HCT116 (cell line): ENCODE results near the gene EFCAB8. TPM values are rescaled to one million over a fixed set of nuclear protein-coding genes. Genes with fewer than 3 reads are reported as not detected.

Source experiments
- ATAC-seq: fragments of 200-7000 bp; cut with Tn5 transposase; 2 replicates; pipeline ENCODE4 v1.9.1; 2020; ENCODE audit warnings: mild to moderate bottlenecking, moderate library complexity
- BruUV-seq: library from RNA; stranded (reverse); fragments of 400-500 nt; replicated peaks from 2 replicates; lab custom pipeline; 2021; lab: Mats Ljungman, UMichigan
- CTCF ChIA-PET: fragments of 300-600 bp; sonication (Branson Sonifier 250); formaldehyde crosslinking; loops from one replicate; lab custom pipeline; 2021; ENCODE audit warnings: antibody characterized with exemption; lab: Charles Lee
- POLR2A ChIA-PET: fragments of 300-600, 350-600 bp; sonication (Branson Sonifier 250); formaldehyde crosslinking; loops from one replicate; lab custom pipeline; 2021; ENCODE audit warnings: antibody characterized with exemption; lab: Charles Lee
- RAD21 ChIA-PET, 2 experiments: fragments of 300-600 bp; sonication (Branson Sonifier 250); formaldehyde crosslinking; loops; one replicate each; lab custom pipeline; 2023; ENCODE audit warnings: low total read pairs in 2 of 2; ENCODE audit not compliant: uncharacterized antibody in 2 of 2, unreplicated experiment in 2 of 2, low non-redundant PET in 1 of 2; lab: Charles Lee
- DNase-seq: peaks from one replicate; pipeline ENCODE4 v3.0.0-alpha.2; 2010; ENCODE audit warnings: low read depth, low spot score
- H2AFZ ChIP-seq: fragments of 200-600 bp; shearing (Covaris generic), sonication (generic); 2 replicates; pipeline ENCODE4 v1.6.1; 2017; ENCODE audit warnings: low read depth, mixed run types, mixed read lengths, antibody characterized with exemption, low read length; ENCODE audit not compliant: poor library complexity, severe bottlenecking
- H3K27ac ChIP-seq: 2 replicates; pipeline ENCODE4 v1.5.1; 2012; ENCODE audit warnings: low read depth, low read length
- H3K27me3 ChIP-seq: fragments of 200-600 bp; sonication (generic); 2 replicates; pipeline ENCODE4 v1.6.1; 2016; ENCODE audit warnings: mixed run types, low read length, mixed read lengths; ENCODE audit not compliant: insufficient read depth
- H3K36me3 ChIP-seq, 2 experiments: fragments of 200-500 bp in 1 of 2; fragments of 200-600 bp in 1 of 2; sonication (Bioruptor generic) in 1 of 2; sonication (generic) in 1 of 2; 2 replicates each; pipeline versions ENCODE4 v1.5.1 to v1.6.1; 2014 to 2016; ENCODE audit warnings: low read length in 2 of 2, inconsistent platforms in 1 of 2, mixed read lengths in 1 of 2, mixed run types in 1 of 2; ENCODE audit not compliant: insufficient read depth in 2 of 2, control insufficient read depth in 1 of 2
- H3K4me1 ChIP-seq, 2 experiments: fragments of 200-600 bp in 1 of 2; sonication (generic) in 1 of 2; 2 replicates each; pipeline versions ENCODE4 v1.5.1 to v1.6.1; 2012 to 2017; ENCODE audit warnings: low read length in 2 of 2, inconsistent platforms in 1 of 2, mild to moderate bottlenecking in 1 of 2, mixed read lengths in 1 of 2, mixed run types in 1 of 2, moderate library complexity in 1 of 2; ENCODE audit not compliant: insufficient read depth in 2 of 2, control insufficient read depth in 1 of 2
- H3K4me2 ChIP-seq: fragments of 200-600 bp; sonication (generic); 2 replicates; pipeline ENCODE4 v1.6.1; 2017; ENCODE audit warnings: mixed run types, low read length, mixed read lengths
- H3K4me3 ChIP-seq, 2 experiments: fragments of 200-600 bp in 1 of 2; sonication (generic) in 1 of 2; replicated peaks in 1 of 2; 2 replicates each; pipeline ENCODE4 v1.5.1; 2011 to 2016; ENCODE audit warnings: low read length in 2 of 2, control low read depth in 1 of 2, low read depth in 1 of 2, mild to moderate bottlenecking in 1 of 2, mixed read lengths in 1 of 2, mixed run types in 1 of 2
- H3K79me2 ChIP-seq: fragments of 200-600 bp; sonication (generic); 2 replicates; pipeline ENCODE4 v1.6.1; 2017; ENCODE audit warnings: mild to moderate bottlenecking, mixed run types, low read length, moderate library complexity, mixed read lengths; ENCODE audit not compliant: insufficient read depth
- H3K9ac ChIP-seq: fragments of 200-600 bp; sonication (generic); 2 replicates; pipeline ENCODE4 v1.6.1; 2016; ENCODE audit warnings: low read length, mixed read lengths
- H3K9me2 ChIP-seq: fragments of 200-600 bp; sonication (generic), shearing (Covaris generic); 2 replicates; pipeline ENCODE4 v1.6.1; 2017; ENCODE audit warnings: mixed run types, mild to moderate bottlenecking, moderate library complexity; ENCODE audit not compliant: insufficient read depth
- H3K9me3 ChIP-seq, 2 experiments: fragments of 200-500 bp in 1 of 2; fragments of 200-600 bp in 1 of 2; sonication (Bioruptor generic) in 1 of 2; sonication (generic) in 1 of 2; 2 replicates each; pipeline ENCODE4 v1.6.1; 2014 to 2017; ENCODE audit warnings: low read length in 2 of 2, mixed read lengths in 2 of 2, inconsistent platforms in 1 of 2, low read depth in 1 of 2, mild to moderate bottlenecking in 1 of 2, mixed run types in 1 of 2, moderate library complexity in 1 of 2; ENCODE audit not compliant: control insufficient read depth in 1 of 2, insufficient read depth in 1 of 2
- H4K20me1 ChIP-seq: fragments of 200-600 bp; sonication (generic), shearing (Covaris generic); 2 replicates; pipeline ENCODE4 v1.6.1; 2017; ENCODE audit warnings: mixed run types, mild to moderate bottlenecking, moderate library complexity; ENCODE audit not compliant: insufficient read depth
- EGR1 ChIP-seq: IDR thresholded peaks from 2 replicates; pipeline ENCODE4 v1.6.1; 2012; ENCODE audit warnings: low read depth
- EZH2 ChIP-seq: fragments of 200-600 bp; sonication (generic); IDR thresholded peaks from 2 replicates; pipeline ENCODE4 v1.6.1; 2017; ENCODE audit warnings: antibody characterized with exemption, mixed run types
- MAX ChIP-seq: IDR thresholded peaks from 2 replicates; pipeline ENCODE4 v1.6.1; 2012
- POLR2A ChIP-seq: IDR thresholded peaks from 2 replicates; pipeline ENCODE4 v1.7.0; 2011; ENCODE audit warnings: borderline replicate concordance; ENCODE audit not compliant: insufficient read depth, insufficient read length; ENCODE audit errors: extremely low read depth
- RAD21 ChIP-seq: IDR thresholded peaks from 2 replicates; pipeline ENCODE4 v1.6.1; 2012; ENCODE audit warnings: low read depth, mild to moderate bottlenecking
- REST ChIP-seq: IDR thresholded peaks from 2 replicates; pipeline ENCODE4 v1.6.1; 2012; ENCODE audit warnings: low read depth
- SIN3A ChIP-seq: IDR thresholded peaks from 2 replicates; pipeline ENCODE4 v1.6.1; 2012; ENCODE audit warnings: low read depth
- SRF ChIP-seq: IDR thresholded peaks from 2 replicates; pipeline ENCODE4 v1.6.1; 2012; ENCODE audit warnings: low read depth
- TCF7L2 ChIP-seq: IDR thresholded peaks from 2 replicates; pipeline ENCODE4 v1.7.0; 2011; ENCODE audit warnings: borderline replicate concordance, inconsistent platforms; ENCODE audit not compliant: insufficient read depth, insufficient read length; ENCODE audit errors: extremely low read depth
- YY1 ChIP-seq: IDR thresholded peaks from 2 replicates; pipeline ENCODE4 v1.6.1; 2011; ENCODE audit warnings: low read length, low read depth, moderate library complexity, mild to moderate bottlenecking; ENCODE audit not compliant: insufficient replicate concordance; ENCODE audit errors: extremely low read depth
- ZBTB33 ChIP-seq: IDR thresholded peaks from 2 replicates; pipeline ENCODE4 v1.6.1; 2011; ENCODE audit warnings: mild to moderate bottlenecking, low read length, moderate library complexity; ENCODE audit not compliant: insufficient replicate concordance; ENCODE audit errors: extremely low read depth
- ZFX ChIP-seq: fragments of 450-650 bp; IDR thresholded peaks from 2 replicates; pipeline ENCODE4 v1.6.1; 2017
- ZNF274 ChIP-seq: fragments of 200-500 bp; sonication (Bioruptor generic); IDR thresholded peaks from 2 replicates; pipeline ENCODE4 v1.6.1; 2014; ENCODE audit warnings: mild to moderate bottlenecking, low read depth, low read length, inconsistent platforms
- intact Hi-C: fragments of 100-400 bp; cut with micrococcal nuclease; formaldehyde crosslinking; loops from 2 replicates; pipeline ENCODE4 v1.10.0; 2022
- total RNA-seq: library from RNA; stranded (reverse); gene quantifications from one replicate; pipeline ENCODE4 v1.2.1, GENCODE V29; 2021; ENCODE audit not compliant: unreplicated experiment

The EFCAB8 gene
- total RNA-seq, 1 experiment from 2014 or later: 0.42 TPM

DNA sequence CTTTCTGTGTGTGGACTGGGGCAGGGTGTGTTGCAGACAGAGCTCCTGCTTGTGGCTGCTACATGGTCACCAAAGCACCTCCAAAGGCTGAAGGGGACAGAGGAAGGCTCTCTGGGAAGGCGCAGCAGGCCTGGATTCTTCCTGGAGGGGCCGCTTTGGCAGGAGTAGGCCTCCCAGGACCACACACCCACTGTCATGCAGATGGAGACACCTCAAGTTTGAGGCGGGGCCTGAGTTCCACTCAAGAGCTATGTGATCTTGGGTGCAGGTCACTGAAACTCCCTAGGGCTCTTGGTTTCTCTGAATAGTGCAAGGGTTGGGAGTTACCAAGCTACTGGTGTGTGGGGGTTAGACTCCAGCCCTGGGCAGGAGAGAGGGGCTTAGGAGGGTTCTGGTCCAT lies 27.9 kb downstream of the EFCAB8 start:
- Histone ChIP-seq H3K4me2 (no peak overlapping the region), H3K27ac (no peak overlapping the region), H3K79me2 (no peaks in the 10 kb centered on the region), H3K9me2 (no peaks in the 10 kb centered on the region), H3K9me3 (no peaks in the 10 kb centered on the region), H4K20me1 (no peaks in the 10 kb centered on the region), H3K4me1 (no peaks in the 10 kb centered on the region), H3K36me3 (no peaks in the 10 kb centered on the region), H3K27me3 (no peaks in the 10 kb centered on the region), H2AFZ (no peak overlapping the region), H3K9ac (no peak overlapping the region), H3K4me3 (no peak overlapping the region)
- intact Hi-C loops: no loop called here
- no peak for TF ChIP-seq RAD21
- TF ChIP-seq TCF7L2: no peak
- TF ChIP-seq ZBTB33: no peak
- no peak for TF ChIP-seq EGR1
- TF ChIP-seq ZNF274: no peak
- TF ChIP-seq REST: no peak
- TF ChIP-seq EZH2: no peak
- TF ChIP-seq POLR2A: no peak
- TF ChIP-seq MAX: no peak
- no peak for TF ChIP-seq ZFX
- TF ChIP-seq SIN3A: no peak
- TF ChIP-seq YY1: no peak
- no peak for TF ChIP-seq SRF
- ChIA-PET POLR2A (no interaction called here), CTCF (no interaction called here), RAD21 (no interaction called here)
- DNase-seq (no peak), ATAC-seq (no peak)
- BruUV-seq: no TSS peak
